Kasumi-1 (cell line): ENCODE data around the gene MARCKSL1.
A peak's percentile ranks its signal among the peaks of the same experiment; 100 is the strongest.
"Not testable (repeated sequence)": the region's sequence is repeated elsewhere in the genome, so short reads cannot be mapped to it uniquely, and the experiment has no call there.

ENCODE experiments used
- DNase-seq, 2 experiments: peaks; one replicate each; lab custom pipeline; 2025; lab: John Stamatoyannopoulos, UW

Gene MARCKSL1

DNA sequence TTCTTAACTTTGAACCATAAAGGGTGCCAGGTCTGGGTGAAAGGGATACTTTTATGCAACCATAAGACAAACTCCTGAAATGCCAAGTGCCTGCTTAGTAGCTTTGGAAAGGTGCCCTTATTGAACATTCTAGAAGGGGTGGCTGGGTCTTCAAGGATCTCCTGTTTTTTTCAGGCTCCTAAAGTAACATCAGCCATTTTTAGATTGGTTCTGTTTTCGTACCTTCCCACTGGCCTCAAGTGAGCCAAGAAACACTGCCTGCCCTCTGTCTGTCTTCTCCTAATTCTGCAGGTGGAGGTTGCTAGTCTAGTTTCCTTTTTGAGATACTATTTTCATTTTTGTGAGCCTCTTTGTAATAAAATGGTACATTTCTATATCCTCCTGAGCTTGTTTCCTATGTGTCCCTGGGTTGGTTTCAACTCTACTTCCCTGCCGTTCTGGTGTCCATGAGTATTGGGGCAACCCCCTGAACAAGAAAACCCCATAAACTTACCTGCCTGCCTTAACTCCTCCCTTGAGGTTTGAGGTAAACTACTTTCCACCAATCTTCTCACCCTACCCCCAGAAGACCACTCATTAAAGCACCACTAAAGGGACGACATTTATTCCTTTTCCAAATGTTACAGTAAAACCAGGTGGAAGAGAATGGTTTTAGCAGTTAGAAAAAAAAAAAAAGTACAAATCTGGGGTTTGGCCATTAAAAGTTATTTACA, 2.6 kb downstream of the MARCKSL1 start:
- no peak for DNase-seq

DNA sequence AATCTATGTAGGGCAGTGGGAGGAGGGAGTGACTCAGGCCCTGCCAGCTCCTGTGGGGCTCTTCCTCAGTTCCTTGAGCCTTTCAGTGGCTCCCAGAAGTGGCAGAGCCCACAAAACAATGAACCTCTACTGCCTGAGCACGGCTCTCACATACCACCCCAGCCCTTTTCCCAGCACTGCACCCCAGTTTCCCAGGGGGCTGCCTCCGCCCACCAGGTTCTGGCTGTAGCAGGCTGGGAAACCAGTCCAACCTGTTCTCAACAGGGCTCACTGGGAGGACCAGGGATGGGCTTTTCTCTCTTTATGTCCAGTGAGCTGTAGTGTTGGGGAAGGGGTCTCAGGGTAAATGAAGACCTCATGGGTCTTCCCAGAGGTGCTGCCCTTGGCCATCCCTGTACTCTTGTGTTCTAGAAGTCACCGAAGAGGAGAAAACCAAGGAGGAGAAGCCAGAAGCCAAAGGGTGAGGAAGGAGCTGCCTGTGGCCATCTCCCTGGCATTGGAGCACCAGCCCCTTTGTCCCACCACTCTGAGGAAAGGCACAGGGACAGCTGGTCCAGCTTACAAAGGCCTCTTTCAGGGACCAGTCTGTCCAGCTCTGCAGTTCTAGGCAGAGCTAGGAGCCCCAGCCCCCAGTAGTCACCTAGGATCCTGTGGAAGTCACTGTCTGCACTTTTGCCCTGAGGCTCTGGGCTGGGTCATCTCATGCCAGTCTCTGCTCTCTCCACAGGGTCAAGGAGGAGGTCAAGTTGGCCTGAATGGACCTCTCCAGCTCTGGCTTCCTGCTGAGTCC, 3.5 kb downstream of the MARCKSL1 start:
- DNase-seq: no peak

GRCh38 chr1:32331549-32331948, 4.5 kb downstream of the MARCKSL1 start:
- no peak for DNase-seq

DNA sequence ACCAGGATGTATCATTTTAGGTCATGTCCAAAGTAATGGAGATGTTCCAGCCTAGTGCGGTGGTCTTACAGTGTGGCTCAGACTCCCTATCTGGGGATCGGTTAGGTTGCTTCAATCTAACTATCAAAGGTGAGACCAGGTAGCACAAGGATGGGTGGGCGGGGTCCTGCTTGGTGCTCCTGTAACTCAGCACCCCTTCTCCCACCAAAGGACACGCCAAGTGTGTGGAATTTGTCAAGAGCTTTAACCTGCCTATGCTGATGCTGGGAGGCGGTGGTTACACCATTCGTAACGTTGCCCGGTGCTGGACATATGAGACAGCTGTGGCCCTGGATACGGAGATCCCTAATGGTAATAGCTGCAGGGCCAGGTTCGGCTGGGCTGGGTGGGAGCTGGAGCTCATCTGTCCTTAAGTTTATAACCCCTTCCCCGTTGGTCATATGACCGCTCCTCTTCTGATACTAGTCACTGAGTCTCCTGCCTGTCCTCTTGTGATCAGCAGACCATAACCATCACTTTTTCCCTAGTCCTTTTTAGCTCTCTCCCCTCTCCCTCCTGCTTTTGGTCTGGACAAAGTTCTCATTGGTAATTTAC, 5.4 kb downstream of the MARCKSL1 start:
- DNase-seq: no peak

DNA sequence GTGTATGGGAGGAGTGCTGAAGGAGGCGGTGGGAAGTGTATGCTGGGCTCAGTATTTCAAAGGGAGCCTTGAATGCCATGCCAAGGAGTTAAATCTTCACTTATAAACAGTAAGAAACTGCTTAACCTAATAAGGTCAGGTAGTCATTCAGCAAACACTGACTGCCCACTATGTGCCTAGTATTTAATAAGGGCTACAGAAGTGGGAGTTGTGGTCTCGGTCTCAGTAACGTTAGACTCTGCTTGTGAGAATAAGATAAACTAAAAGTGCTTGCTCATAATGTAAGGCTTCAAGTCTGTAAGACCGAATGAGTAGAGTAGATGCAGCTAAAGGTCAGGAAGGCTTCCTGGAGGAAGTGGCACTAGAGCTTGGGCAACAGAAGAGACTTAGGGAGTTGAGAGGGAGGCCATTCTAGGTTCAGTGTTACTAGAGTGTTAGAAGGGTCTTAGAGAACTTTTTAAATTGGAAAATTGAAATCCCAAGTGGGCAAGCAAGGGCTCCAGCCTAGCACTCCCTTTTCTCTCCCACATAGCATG, 6.0 kb downstream of the MARCKSL1 start:
- no peak for DNase-seq

GRCh38 chr1:32327204-32327603, 8.8 kb downstream of the MARCKSL1 start:
- DNase-seq: no peak

GRCh38 chr1:32321712-32322291, 14.2 kb downstream of the MARCKSL1 start:
- DNase-seq: peak in 1 of 2 experiments; percentile 11

DNA sequence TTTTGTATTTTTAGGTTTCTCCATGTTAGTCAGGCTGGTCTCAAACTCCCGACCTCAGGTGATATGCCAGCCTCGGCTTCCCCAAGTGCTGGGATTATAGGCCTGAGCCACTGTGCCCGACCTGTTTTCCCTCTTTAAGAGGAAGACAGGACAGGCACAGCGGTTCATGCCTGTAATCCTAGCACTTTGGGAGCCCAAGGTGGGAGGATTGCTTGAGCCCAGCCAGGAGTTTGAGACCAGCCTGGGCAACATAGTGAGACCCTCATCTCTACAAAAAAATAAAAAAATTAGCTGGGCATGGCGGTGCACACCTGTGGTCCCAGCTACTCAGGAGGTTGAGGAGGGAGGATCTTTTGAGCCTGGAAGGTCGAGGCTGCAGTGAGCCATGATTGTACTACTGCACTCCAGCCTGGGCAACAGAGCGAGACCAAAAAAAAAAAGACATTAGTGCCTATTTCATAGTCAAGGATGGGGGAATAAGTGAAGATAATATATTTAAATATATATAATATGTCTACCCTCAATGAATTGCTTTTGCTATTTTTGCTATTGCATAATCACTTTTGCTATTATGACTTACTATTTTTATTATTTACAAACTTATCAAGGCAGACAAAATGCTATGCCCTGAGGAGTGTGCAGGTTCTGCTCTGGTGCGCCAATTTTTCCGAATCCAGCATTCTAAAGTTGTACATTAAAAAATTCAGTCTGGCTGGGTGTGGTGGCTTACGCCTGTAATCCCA, 17.7 kb downstream of the MARCKSL1 start:
- DNase-seq: no peak

DNA sequence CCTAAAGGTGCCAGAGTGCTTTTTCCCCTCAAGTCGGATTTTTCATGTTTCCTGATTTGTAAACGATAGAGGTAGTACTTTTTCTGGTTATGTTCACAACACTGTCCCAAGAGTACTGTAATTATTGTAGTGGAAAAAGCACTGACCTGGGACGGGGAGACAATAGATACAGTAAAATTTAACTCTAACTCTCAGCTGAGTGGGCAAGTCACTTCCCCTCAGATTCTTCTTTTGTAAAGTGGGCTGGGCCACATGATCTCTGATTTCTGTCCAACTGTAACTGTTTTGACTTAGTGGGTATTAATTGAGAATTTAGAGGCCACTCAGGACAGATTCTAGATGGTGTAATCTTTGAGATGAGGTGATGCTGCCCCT, 19.1 kb downstream of the MARCKSL1 start:
- no peak for DNase-seq

DNA sequence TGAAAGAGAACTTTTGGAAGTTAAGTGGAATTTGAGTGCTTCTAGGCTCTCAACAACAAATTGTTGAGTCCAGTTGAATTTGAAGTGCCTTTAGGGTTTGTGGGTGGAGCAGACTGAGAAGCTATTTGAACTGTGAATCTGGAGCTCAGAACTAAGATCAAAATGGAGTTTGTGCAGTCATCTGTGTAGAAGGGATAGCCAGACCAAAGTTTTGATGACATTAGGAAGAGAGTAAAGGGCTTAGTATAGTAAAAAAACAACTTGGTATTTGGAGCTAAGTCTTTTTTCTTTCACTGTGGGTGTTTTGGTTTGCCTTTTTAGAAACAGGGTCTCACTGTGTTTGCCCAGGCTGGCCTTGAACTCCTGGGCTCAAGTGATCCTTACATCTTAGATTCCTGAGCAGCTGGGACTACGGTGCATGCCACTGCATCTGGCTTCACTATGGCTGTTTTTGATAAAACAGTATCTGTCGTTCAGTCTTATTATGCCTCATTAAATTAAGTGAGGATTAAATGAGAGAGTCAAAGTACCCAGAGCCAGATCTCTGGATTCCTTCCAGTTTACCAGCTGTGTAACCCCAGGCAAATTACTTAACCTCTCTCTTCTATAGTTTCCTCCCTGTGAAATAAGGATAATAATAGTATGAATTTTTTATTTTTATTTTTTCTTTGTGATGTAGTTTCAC, 24.2 kb downstream of the MARCKSL1 start:
- no peak for DNase-seq

GRCh38 chr1:32309960-32310359, 26.1 kb downstream of the MARCKSL1 start:
- DNase-seq: no peak

GRCh38 chr1:32307324-32307723, 28.7 kb downstream of the MARCKSL1 start:
- DNase-seq: no peak

DNA sequence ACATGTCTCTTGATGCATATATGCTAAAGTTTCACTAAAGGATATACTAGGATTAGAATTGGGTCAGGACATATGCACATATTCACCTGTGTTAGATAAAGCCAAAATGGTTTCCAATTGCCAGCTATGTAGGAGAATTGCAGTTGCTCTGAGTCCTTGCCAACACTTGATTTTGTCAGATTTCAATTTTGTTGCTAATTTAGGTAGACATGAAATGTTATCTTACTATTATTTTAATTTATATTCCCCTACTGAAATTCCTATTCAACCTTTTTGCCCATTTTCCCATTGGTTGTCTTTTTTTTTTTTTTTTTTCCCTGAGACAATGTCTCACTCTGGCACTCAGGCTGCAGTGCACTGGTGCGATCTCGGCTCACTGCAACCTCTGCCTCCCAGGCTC, 30.7 kb downstream of the MARCKSL1 start:
- no peak for DNase-seq

- no peak for DNase-seq
These were observed 31.9 kb downstream of the MARCKSL1 start for GRCh38 chr1:32303997-32304622.

DNA sequence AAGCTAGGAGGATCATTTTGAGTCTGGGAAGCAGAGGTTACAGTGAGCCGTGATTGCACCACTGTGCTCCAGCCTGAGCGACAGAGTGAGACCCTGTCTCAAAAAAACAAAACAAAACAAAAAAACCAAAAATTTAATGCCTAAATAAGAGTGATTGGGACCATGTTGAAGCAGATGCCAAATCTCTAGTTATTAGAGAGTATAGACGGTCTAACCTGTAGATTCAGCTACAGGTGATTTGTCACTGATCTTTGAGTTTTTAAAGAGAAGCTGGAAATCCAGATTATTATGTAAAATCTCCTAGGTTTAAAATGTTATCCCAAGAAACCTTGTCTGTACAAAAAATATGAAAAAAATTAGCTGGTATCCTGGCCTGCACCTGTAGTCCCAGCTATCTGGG, 32.7 kb downstream of the MARCKSL1 start:
- no peak for DNase-seq

DNA sequence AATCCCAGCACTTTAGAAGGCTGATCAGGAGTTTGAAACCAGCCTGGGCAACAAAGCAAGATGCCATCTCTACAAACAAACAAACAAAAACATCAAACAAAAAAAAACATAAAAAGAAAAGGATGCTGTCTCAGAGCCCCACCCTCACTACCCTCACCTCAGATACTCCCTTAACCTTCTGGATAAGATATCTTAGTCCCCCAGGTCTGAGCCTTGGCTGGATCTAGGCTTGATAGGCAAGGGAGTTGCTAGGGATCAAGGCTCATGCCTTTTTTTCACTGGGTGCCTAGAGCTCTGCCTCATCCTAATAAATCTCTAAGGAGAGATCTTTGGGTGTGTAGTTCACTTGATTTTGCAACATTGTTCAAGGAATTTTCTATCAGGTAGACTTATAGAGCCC, 36.7 kb downstream of the MARCKSL1 start:
- no peak for DNase-seq

DNA sequence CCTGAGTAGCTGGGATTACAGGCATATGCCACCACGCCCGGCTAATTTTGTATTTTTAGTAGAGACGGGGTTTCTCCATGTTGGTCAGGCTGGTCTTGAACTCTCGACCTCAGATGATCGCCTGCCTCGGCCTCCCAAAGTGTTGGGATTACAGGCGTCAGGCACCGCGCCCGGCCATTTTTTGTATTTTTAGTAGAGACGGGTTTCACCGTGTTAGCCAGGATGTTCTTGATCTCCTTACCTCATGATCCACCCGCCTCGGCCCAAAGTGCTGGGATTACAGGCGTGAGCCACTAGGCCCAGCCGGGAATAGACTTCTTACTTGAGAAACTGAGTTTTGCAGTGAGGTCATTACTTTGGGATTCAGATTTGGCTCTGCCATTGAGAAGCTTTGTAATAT, 37.8 kb downstream of the MARCKSL1 start:
- DNase-seq: not testable (repeated sequence)

DNA sequence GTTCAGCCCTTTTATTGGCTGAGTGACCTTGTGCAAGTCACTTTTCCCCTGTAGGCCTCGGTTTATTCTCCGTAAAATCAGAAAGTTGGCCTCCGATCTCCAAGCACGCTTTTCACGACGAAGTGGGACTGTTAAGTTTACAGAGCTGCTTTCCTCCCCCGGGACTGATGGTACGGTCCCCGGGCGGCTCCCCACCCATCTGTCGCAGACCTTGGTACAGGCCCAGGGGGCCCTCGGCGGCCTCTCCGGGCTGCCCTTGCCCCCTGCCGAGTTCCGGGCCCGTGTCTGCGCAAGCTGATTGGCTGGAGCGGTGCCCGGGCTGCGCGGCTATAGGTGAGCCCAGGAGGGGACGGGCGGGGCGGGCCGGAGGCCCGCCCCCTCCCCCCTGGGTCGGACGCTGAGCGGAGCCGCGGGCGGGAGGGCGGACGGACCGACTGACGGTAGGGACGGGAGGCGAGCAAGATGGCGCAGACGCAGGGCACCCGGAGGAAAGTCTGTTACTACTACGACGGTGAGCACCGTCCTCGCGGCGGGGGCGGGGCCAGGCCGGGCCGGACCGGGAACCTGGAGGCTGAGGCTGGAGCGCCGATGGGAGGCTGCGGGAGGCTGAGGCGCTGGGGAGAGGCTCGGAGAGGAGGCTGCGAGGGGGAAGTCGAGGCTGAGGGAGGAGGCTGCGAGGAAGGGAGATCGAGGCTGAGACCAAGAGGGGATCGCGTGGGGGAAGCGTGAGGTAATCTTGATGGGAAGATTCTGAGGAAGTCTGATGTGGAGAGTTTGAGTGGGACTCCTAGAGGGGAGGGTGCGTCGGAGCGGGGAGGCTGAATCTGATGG, 44.1 kb downstream of the MARCKSL1 start, which contains the start of gene HDAC1:
Gene HDAC1, plus strand, starts transcription at position 376 of the 831 bp plus-strand sequence. Its CDS starts 87 bp downstream, at position 463.
- DNase-seq: peak; percentile 95 to 96

GRCh38 chr1:32291145-32291707, 44.8 kb downstream of the MARCKSL1 start:
- no peak for DNase-seq
